CD4-positive, alpha-beta T cell (primary cell): ENCODE measurements around the gene TM2D3. TPM values are rescaled to one million over a fixed set of nuclear protein-coding genes. Genes with fewer than 3 reads are reported as not detected.

Experiments
- ATAC-seq: fragments of 200-7000 bp; cut with Tn5 transposase; one replicate; pipeline ENCODE4 v1.10.0; 2022; ENCODE audit warnings: mild to moderate bottlenecking; ENCODE audit not compliant: poor library complexity
- CTCF ChIA-PET: fragments of 350-600 bp; sonication (Branson Sonifier 250); formaldehyde crosslinking; loops from one replicate; lab custom pipeline; 2021; ENCODE audit warnings: antibody characterized with exemption, inconsistent platforms; lab: Charles Lee
- POLR2A ChIA-PET: fragments of 350-600 bp; sonication (Branson Sonifier 250); formaldehyde crosslinking; loops from one replicate; lab custom pipeline; 2021; ENCODE audit warnings: antibody characterized with exemption, inconsistent platforms; lab: Charles Lee
- DNase-seq, 14 experiments: peaks; one replicate each; pipeline ENCODE4 v3.0.0-alpha.2; 2013 to 2020; ENCODE audit warnings: mixed read lengths in 2 of 14
- H3K27ac ChIP-seq, 2 donors: one replicate each; pipeline versions ENCODE4 v1.5.1 to v1.7.0; 2013; ENCODE audit warnings: low read length in 2 of 2, low read depth in 1 of 2, mild to moderate bottlenecking in 1 of 2
- H3K27me3 ChIP-seq, 2 experiments: 1 replicate in 1 of 2; 2 replicates in 1 of 2; pipeline versions ENCODE4 v1.6.1 to v1.7.0; 2013; ENCODE audit warnings: low read length in 2 of 2, control low read depth in 1 of 2, mild to moderate bottlenecking in 1 of 2, moderate library complexity in 1 of 2; ENCODE audit not compliant: insufficient read depth in 2 of 2, control insufficient read depth in 1 of 2
- H3K36me3 ChIP-seq: one replicate; pipeline ENCODE4 v1.6.1; 2013; ENCODE audit warnings: low read length, control low read depth; ENCODE audit not compliant: insufficient read depth
- H3K4me1 ChIP-seq: one replicate; pipeline ENCODE4 v1.6.1; 2013; ENCODE audit warnings: low read length, control low read depth; ENCODE audit not compliant: insufficient read depth
- H3K4me3 ChIP-seq: one replicate; pipeline ENCODE4 v1.5.1; 2013; ENCODE audit warnings: mild to moderate bottlenecking, low read length, moderate library complexity
- H3K9me3 ChIP-seq, 2 experiments: 1 replicate in 1 of 2; 2 replicates in 1 of 2; pipeline versions ENCODE4 v1.6.1 to v1.7.0; 2013; ENCODE audit warnings: low read length in 2 of 2, mild to moderate bottlenecking in 2 of 2, control low read depth in 1 of 2, moderate library complexity in 1 of 2; ENCODE audit not compliant: control insufficient read depth in 1 of 2, insufficient read depth in 1 of 2
- H3K27ac Mint-ChIP-seq: one replicate; pipeline ENCODE4 v1.8.0; 2020; ENCODE audit warnings: mixed read lengths
- H3K27me3 Mint-ChIP-seq: one replicate; pipeline ENCODE4 v1.8.0; 2021; ENCODE audit warnings: mixed read lengths
- H3K36me3 Mint-ChIP-seq: one replicate; pipeline ENCODE4 v1.8.0; 2021; ENCODE audit warnings: low read depth, mixed read lengths
- H3K4me1 Mint-ChIP-seq: one replicate; pipeline ENCODE4 v1.8.0; 2021; ENCODE audit warnings: low read depth, mixed read lengths
- H3K4me3 Mint-ChIP-seq: one replicate; pipeline ENCODE4 v1.8.0; 2020; ENCODE audit warnings: mild to moderate bottlenecking, mixed read lengths
- H3K9me3 Mint-ChIP-seq: one replicate; pipeline ENCODE4 v1.8.0; 2020; ENCODE audit warnings: mixed read lengths
- CTCF ChIP-seq: fragments of 200-600 bp; IDR thresholded peaks from one replicate; pipeline ENCODE4 v1.8.0; 2022; ENCODE audit warnings: antibody characterized with exemption, mild to moderate bottlenecking
- intact Hi-C, 2 experiments: fragments of 100-400 bp; cut with DNase I in 1 of 2; cut with micrococcal nuclease in 1 of 2; formaldehyde crosslinking; loops; one replicate each; pipeline versions ENCODE4 v1.15.1 to v1.9.0; 2023 to 2025; cut with DNase I, micrococcal nuclease
- total RNA-seq, 174 experiments: library from RNA in 2 of 174; stranded (reverse) in 2 of 174; gene quantifications; one replicate each; pipeline ENCODE4 v1.2.3 and lab custom pipeline; 2021 to 2026

TM2D3 gene
- total RNA-seq, 2 experiments from 2014 or later, result 102 to 107 TPM

GRCh38 chr15:101615986-101616848, 36.0 kb downstream of the TM2D3 start:
- no peaks in the 10 kb centered on the region for H3K9me3 Mint-ChIP-seq
- peaks cover 19% of the 10 kb centered on the region for H3K36me3 Mint-ChIP-seq
- no peak for TF ChIP-seq CTCF
- DNase-seq (no peak), ATAC-seq (no peak)
- H3K27ac Mint-ChIP-seq, result no peak overlapping the region
- H3K4me3 ChIP-seq, result no peak overlapping the region
- H3K27ac ChIP-seq, result no peak overlapping the region
- H3K4me1 Mint-ChIP-seq, result no peaks in the 10 kb centered on the region
- H3K27me3 ChIP-seq, result no peaks in the 10 kb centered on the region
- no peaks in the 10 kb centered on the region for H3K4me1 ChIP-seq
- no peaks in the 10 kb centered on the region for H3K9me3 ChIP-seq
- no peaks in the 10 kb centered on the region for H3K36me3 ChIP-seq
- ChIA-PET POLR2A (no interaction called here), CTCF (no interaction called here)
- no peaks in the 10 kb centered on the region for H3K27me3 Mint-ChIP-seq
- no peak overlapping the region for H3K4me3 Mint-ChIP-seq
- intact Hi-C loops, result no loop called here

GRCh38 chr15:101615414-101615985, 36.7 kb downstream of the TM2D3 start:
- H3K27me3 ChIP-seq, result no peaks in the 10 kb centered on the region
- DNase-seq (no peak), ATAC-seq (no peak)
- Mint-ChIP-seq H3K4me1 (no peaks in the 10 kb centered on the region), H3K27ac (no peak overlapping the region), H3K27me3 (no peaks in the 10 kb centered on the region), H3K9me3 (no peaks in the 10 kb centered on the region), H3K4me3 (no peak overlapping the region), H3K36me3 (peaks cover 14% of the 10 kb centered on the region)
- H3K4me3 ChIP-seq, result no peak overlapping the region
- intact Hi-C loops, result no loop called here
- H3K4me1 ChIP-seq, result no peaks in the 10 kb centered on the region
- H3K27ac ChIP-seq, result no peak overlapping the region
- TF ChIP-seq CTCF, result no peak
- CTCF ChIA-PET, result no interaction called here
- POLR2A ChIA-PET, result no interaction called here
- no peaks in the 10 kb centered on the region for H3K36me3 ChIP-seq
- H3K9me3 ChIP-seq, result no peaks in the 10 kb centered on the region

GRCh38 chr15:101614761-101615160, 37.4 kb downstream of the TM2D3 start:
- Mint-ChIP-seq H3K27ac (no peak overlapping the region), H3K36me3 (peaks cover 9% of the 10 kb centered on the region), H3K9me3 (no peaks in the 10 kb centered on the region), H3K4me1 (no peaks in the 10 kb centered on the region), H3K4me3 (no peak overlapping the region), H3K27me3 (no peaks in the 10 kb centered on the region)
- Histone ChIP-seq H3K4me1 (no peaks in the 10 kb centered on the region), H3K27me3 (no peaks in the 10 kb centered on the region), H3K4me3 (no peak overlapping the region), H3K36me3 (no peaks in the 10 kb centered on the region), H3K27ac (no peak overlapping the region), H3K9me3 (no peaks in the 10 kb centered on the region)
- ChIA-PET CTCF (no interaction called here), POLR2A (no interaction called here)
- DNase-seq, result no peak
- ATAC-seq, result no peak
- TF ChIP-seq CTCF, result no peak
- intact Hi-C loops, result no loop called here
